ENCODE data around the gene H1-8.

H1-8 gene

GRCh38 chr3:129569856-129570255, 26.9 kb downstream of the H1-8 start:
- H3K36me3 ChIP-seq = no peaks in the 10 kb centered on the region
- no peak for TF ChIP-seq CTCF (IDR thresholded peaks at IDR 0.05)
- no peak overlapping the region for H3K4me3 ChIP-seq (ENCODE audit: low read depth in 1 of 2, low read length in 1 of 2)
- no peak overlapping the region for H3K27ac ChIP-seq
- no peaks in the 10 kb centered on the region for H3K9me3 ChIP-seq
- H3K27me3 ChIP-seq = no peaks in the 10 kb centered on the region
- no peaks in the 10 kb centered on the region for H3K4me1 ChIP-seq (ENCODE audit: control insufficient read depth in 1 of 2, insufficient read depth in 1 of 2, low read depth in 1 of 2, low read length in 1 of 2)

GRCh38 chr3:129571605-129572547, 28.9 kb downstream of the H1-8 start:
- no peak for TF ChIP-seq CTCF (IDR thresholded peaks at IDR 0.05)
- Histone ChIP-seq H3K27ac (no peak overlapping the region), H3K4me3 (ENCODE audit: low read depth in 1 of 2, low read length in 1 of 2) (no peak overlapping the region), H3K36me3 (no peaks in the 10 kb centered on the region), H3K27me3 (no peaks in the 10 kb centered on the region), H3K9me3 (no peaks in the 10 kb centered on the region), H3K4me1 (ENCODE audit: control insufficient read depth in 1 of 2, insufficient read depth in 1 of 2, low read depth in 1 of 2, low read length in 1 of 2) (peaks cover 0 to 5% of the 10 kb centered on the region in 2 experiments)

DNA sequence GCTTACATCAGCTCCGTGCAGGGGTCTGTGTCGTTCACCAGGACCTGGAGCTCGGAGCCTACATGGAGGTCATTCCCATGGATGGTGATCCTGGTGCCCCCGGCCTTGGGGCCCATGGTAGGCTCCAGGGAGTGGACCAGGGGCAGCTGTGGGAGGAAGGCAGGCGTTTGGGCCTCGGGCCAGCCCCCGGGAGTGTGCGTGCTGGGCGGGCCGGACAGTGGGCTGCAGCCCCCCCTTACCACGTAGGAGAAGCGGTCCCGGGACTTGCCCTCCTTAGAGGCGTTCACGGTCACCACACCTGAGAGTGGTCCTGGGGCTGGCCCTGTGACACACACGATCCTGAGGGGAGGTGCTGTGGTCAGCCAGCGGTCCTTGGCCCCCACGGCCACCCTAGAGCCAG, 29.6 kb downstream of the H1-8 start:
- H3K27me3 ChIP-seq = no peaks in the 10 kb centered on the region
- no peaks in the 10 kb centered on the region for H3K36me3 ChIP-seq
- peaks cover 2 to 12% of the 10 kb centered on the region in 2 experiments for H3K4me1 ChIP-seq (ENCODE audit: control insufficient read depth in 1 of 2, insufficient read depth in 1 of 2, low read depth in 1 of 2, low read length in 1 of 2)
- no peak overlapping the region for H3K4me3 ChIP-seq (ENCODE audit: low read depth in 1 of 2, low read length in 1 of 2)
- no peak for TF ChIP-seq CTCF (IDR thresholded peaks at IDR 0.05)
- no peak overlapping the region for H3K27ac ChIP-seq
- H3K9me3 ChIP-seq = no peaks in the 10 kb centered on the region

DNA sequence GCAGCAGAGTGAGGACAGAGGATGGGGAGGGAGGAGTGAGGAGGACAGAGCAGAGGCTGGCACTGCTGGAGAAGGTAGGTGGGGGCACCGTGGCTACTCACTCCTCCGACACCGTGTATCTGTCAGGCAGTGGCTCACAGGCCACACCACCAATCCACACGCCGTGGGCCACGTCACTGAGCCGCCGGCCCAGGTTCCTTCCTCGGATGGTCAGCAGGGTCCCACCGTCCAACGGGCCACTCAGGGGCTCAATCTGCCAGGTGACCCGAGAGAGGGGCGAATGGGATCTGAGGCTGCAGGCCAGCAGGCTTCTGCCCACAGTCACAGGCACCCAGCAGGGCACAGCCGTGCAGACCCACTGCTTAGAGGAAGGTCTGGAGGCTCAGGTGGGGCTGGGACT, 30.5 kb downstream of the H1-8 start:
- no peak overlapping the region for H3K4me3 ChIP-seq (ENCODE audit: low read depth in 1 of 2, low read length in 1 of 2)
- no peak overlapping the region for H3K27ac ChIP-seq
- H3K4me1 ChIP-seq (ENCODE audit: control insufficient read depth in 1 of 2, insufficient read depth in 1 of 2, low read depth in 1 of 2, low read length in 1 of 2) = peaks cover 11 to 21% of the 10 kb centered on the region in 2 experiments
- no peaks in the 10 kb centered on the region for H3K27me3 ChIP-seq
- TF ChIP-seq CTCF (IDR thresholded peaks at IDR 0.05) = no peak
- no peaks in the 10 kb centered on the region for H3K36me3 ChIP-seq
- H3K9me3 ChIP-seq = no peaks in the 10 kb centered on the region

DNA sequence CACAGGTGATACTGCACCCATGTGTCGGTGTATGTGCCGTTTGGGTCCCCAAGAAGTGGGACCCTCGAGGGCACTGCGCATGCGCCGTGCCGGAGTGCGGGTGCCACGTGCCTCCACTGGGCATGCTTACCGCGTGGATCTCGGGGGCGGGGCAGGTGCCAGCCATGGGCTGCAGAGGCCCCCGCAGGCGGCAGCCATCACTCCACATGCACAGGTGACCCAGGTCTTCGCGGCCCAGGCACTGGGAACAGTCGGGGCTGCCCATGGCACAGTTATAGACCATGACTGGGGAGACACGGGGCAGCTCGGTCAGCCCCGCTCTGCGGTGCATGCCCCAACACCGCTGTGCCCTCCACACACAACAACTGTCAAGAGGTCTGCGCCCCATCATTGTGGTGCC, 31.2 kb downstream of the H1-8 start:
- TF ChIP-seq CTCF (IDR thresholded peaks at IDR 0.05) = no peak
- Histone ChIP-seq H3K36me3 (no peaks in the 10 kb centered on the region), H3K27ac (no peak overlapping the region), H3K27me3 (no peaks in the 10 kb centered on the region), H3K4me3 (ENCODE audit: low read depth in 1 of 2, low read length in 1 of 2) (no peak overlapping the region), H3K4me1 (ENCODE audit: control insufficient read depth in 1 of 2, insufficient read depth in 1 of 2, low read depth in 1 of 2, low read length in 1 of 2) (peaks cover 13 to 24% of the 10 kb centered on the region in 2 experiments), H3K9me3 (no peaks in the 10 kb centered on the region)
